ENCODE results near the gene BBS12.

The BBS12 gene

GRCh38 chr4:122732329-122733026 is at the start of gene BBS12:
Gene BBS12, plus strand, starts transcription at chr4:122732704. Its CDS starts 9,189 bp downstream, at chr4:122741893.
- peak; percentile 98 for DNase-seq (ENCODE audit: low read depth, low spot score)

- DNase-seq (ENCODE audit: low read depth, low spot score), result no peak
These were observed 45.8 kb upstream of the BBS12 start for GRCh38 chr4:122686691-122687090.

GRCh38 chr4:122687531-122688061 is 44.9 kb upstream of the BBS12 start:
- DNase-seq (ENCODE audit: low read depth, low spot score), result no peak

GRCh38 chr4:122688529-122689140 is 43.9 kb upstream of the BBS12 start:
- DNase-seq (ENCODE audit: low read depth, low spot score), result no peak

GRCh38 chr4:122689972-122690371 is 42.5 kb upstream of the BBS12 start:
- no peak for DNase-seq (ENCODE audit: low read depth, low spot score)

GRCh38 chr4:122691988-122692387 is 40.5 kb upstream of the BBS12 start:
- no peak for DNase-seq (ENCODE audit: low read depth, low spot score)

GRCh38 chr4:122692641-122693520 is 39.6 kb upstream of the BBS12 start:
- no peak for DNase-seq (ENCODE audit: low read depth, low spot score)

GRCh38 chr4:122695226-122695625 is 37.3 kb upstream of the BBS12 start:
- DNase-seq (ENCODE audit: low read depth, low spot score), result no peak

- DNase-seq (ENCODE audit: low read depth, low spot score), result no peak
These were observed 32.3 kb upstream of the BBS12 start for GRCh38 chr4:122700178-122700725.

GRCh38 chr4:122701061-122701460 is 31.4 kb upstream of the BBS12 start:
- no peak for DNase-seq (ENCODE audit: low read depth, low spot score)

- no peak for DNase-seq (ENCODE audit: low read depth, low spot score)
These were observed 30.5 kb upstream of the BBS12 start for GRCh38 chr4:122701965-122702364.

GRCh38 chr4:122702939-122703338 is 29.6 kb upstream of the BBS12 start:
- no peak for DNase-seq (ENCODE audit: low read depth, low spot score)

- DNase-seq (ENCODE audit: low read depth, low spot score), result no peak
These were observed 28.6 kb upstream of the BBS12 start for GRCh38 chr4:122703868-122704267.

- no peak for DNase-seq (ENCODE audit: low read depth, low spot score)
These were observed 27.5 kb upstream of the BBS12 start for GRCh38 chr4:122705009-122705408.

GRCh38 chr4:122705547-122706117 is 26.9 kb upstream of the BBS12 start:
- DNase-seq (ENCODE audit: low read depth, low spot score), result no peak

GRCh38 chr4:122706511-122706910 is 26.0 kb upstream of the BBS12 start:
- no peak for DNase-seq (ENCODE audit: low read depth, low spot score)

GRCh38 chr4:122707497-122707896 is 25.0 kb upstream of the BBS12 start:
- DNase-seq (ENCODE audit: low read depth, low spot score), result no peak

GRCh38 chr4:122709236-122709635 is 23.3 kb upstream of the BBS12 start:
- no peak for DNase-seq (ENCODE audit: low read depth, low spot score)

- no peak for DNase-seq (ENCODE audit: low read depth, low spot score)
These were observed 21.8 kb upstream of the BBS12 start for GRCh38 chr4:122710434-122711308.

GRCh38 chr4:122711919-122712318 is 20.6 kb upstream of the BBS12 start:
- DNase-seq (ENCODE audit: low read depth, low spot score), result no peak

- DNase-seq (ENCODE audit: low read depth, low spot score), result no peak
These were observed 19.7 kb upstream of the BBS12 start for GRCh38 chr4:122712782-122713181.
